GM12801 (cell line): ENCODE results near the gene KLHDC8A.

Experiments used
- CTCF ChIP-seq: IDR thresholded peaks from one replicate; pipeline ENCODE4 v1.5.1; 2011; ENCODE audit warnings: control low read depth; ENCODE audit not compliant: insufficient read length; ENCODE audit errors: extremely low read depth

The KLHDC8A gene

GRCh38 chr1:205319081-205320018 lies 37.4 kb downstream of the KLHDC8A start:
- TF ChIP-seq CTCF, result no peak

- no peak for TF ChIP-seq CTCF
Observed at GRCh38 chr1:205318231-205318991, 38.3 kb downstream of the KLHDC8A start.

- TF ChIP-seq CTCF, result no peak
Observed at GRCh38 chr1:205317311-205317917, 39.3 kb downstream of the KLHDC8A start.

GRCh38 chr1:205316161-205316566 lies 40.6 kb downstream of the KLHDC8A start:
- TF ChIP-seq CTCF, result no peak

GRCh38 chr1:205315008-205315618 lies 41.6 kb downstream of the KLHDC8A start:
- no peak for TF ChIP-seq CTCF

GRCh38 chr1:205313563-205314308 lies 43.0 kb downstream of the KLHDC8A start:
- no peak for TF ChIP-seq CTCF
